ENCODE measurements around the gene DMBT1. TPM values are rescaled to one million over a fixed set of nuclear protein-coding genes. Genes with fewer than 3 reads are reported as not detected.

Gene DMBT1
- total RNA-seq, 6 experiments from 2014 or later = 0.06 to 0.20 TPM; not detected in 4

DNA sequence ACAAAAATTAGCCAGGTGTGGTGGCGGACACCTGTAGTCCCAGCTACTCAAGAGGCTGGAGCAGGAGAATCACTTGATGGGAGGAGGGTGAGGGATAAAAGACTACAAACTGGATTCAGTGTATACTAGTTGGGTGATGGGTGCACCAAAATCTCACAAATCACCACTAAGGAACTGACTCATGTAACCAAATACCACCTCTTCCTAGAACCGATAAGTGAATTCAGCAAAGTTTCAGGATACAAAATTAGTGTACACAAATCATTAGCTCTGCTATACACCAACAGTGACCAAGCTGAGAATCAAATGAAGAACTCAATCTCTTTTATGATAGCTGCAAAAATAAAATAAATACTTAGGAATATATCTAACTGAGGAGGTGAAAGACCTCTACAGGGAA lies 23.0 kb upstream of the DMBT1 start:
- intact Hi-C loops (cut with DNase I) = no loop called here
- Histone ChIP-seq H3K27ac (no peak overlapping the region), H3K4me3 (no peak overlapping the region), H3K36me3 (no peaks in the 10 kb centered on the region), H3K27me3 (no peaks in the 10 kb centered on the region), H3K4me1 (peaks cover 0 to 13% (median 3%) of the 10 kb centered on the region in 4 donors), H3K9me3 (no peaks in the 10 kb centered on the region)
- ATAC-seq = no peak
- 83% methylated on average over 2 of the region's 2 CpGs for WGBS (ENCODE audit: insufficient coverage, low coverage, low lambda C conversion rate, missing lambda C conversion rate)
- no peak for DNase-seq
- TF ChIP-seq CTCF (IDR thresholded peaks at IDR 0.05) (no peak), POLR2A (IDR thresholded peaks at IDR 0.05) (no peak)

GRCh38 chr10:122541541-122542002 lies 19.0 kb upstream of the DMBT1 start:
- Histone ChIP-seq H3K4me1 (peaks cover 0 to 13% (median 3%) of the 10 kb centered on the region in 4 donors), H3K9me3 (no peaks in the 10 kb centered on the region), H3K27ac (peak overlapping the region in 2 of 3 donors; percentile 12 to 22), H3K4me3 (no peak overlapping the region), H3K27me3 (no peaks in the 10 kb centered on the region), H3K36me3 (no peaks in the 10 kb centered on the region)
- ATAC-seq (peak; percentile 75 to 96 (median 89)), DNase-seq (no peak)
- intact Hi-C loops (cut with DNase I) = no loop called here
- TF ChIP-seq CTCF (IDR thresholded peaks at IDR 0.05) = no peak
- no peak for TF ChIP-seq POLR2A (IDR thresholded peaks at IDR 0.05)
- 23% methylated on average over 4 of the region's 4 CpGs for WGBS (ENCODE audit: insufficient coverage, low coverage, low lambda C conversion rate, missing lambda C conversion rate)

DNA sequence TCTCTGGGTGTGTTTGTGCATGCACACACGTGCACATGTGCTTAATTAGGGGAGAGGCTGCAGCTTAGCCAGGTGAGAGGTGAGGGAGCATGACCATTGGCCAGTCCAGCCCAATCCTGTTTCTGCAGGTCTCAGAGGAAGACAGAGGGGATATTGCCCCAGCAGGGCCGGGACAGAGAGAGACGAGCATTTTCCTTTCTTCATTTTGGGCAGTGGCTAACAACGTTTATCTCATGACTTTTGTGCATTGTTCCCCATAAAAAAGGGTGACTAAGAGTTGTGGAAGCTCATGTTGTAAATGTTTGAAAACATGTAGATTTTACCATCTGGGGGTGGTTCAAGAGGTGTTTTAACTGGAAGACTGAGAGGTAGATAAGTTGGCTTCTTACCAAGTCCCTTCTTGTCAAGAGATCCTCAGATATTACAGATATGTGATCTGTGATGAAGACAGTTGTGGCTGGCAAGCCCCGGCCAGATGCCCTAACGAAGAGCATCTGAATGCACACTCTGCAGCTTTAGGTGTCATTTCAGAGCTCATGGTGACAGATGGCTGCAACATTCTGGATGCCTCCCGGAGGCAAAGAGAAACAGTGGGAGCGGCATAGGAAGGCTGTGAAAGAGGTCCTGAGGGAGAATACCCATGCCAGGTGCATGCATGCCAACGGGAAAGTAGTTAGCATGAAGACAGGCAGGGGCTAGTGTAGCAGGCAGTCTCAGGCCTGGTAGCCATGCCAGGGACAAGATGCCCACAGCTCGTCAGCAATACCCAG lies 16.7 kb upstream of the DMBT1 start:
- intact Hi-C loops (cut with DNase I) = no loop called here
- Histone ChIP-seq H3K4me1 (peaks cover 0 to 13% (median 3%) of the 10 kb centered on the region in 4 donors), H3K27ac (no peak overlapping the region), H3K27me3 (no peaks in the 10 kb centered on the region), H3K4me3 (no peak overlapping the region), H3K9me3 (no peaks in the 10 kb centered on the region), H3K36me3 (no peaks in the 10 kb centered on the region)
- TF ChIP-seq POLR2A (IDR thresholded peaks at IDR 0.05) = no peak
- no peak for TF ChIP-seq CTCF (IDR thresholded peaks at IDR 0.05)
- DNase-seq (no peak), ATAC-seq (no peak)
- WGBS (ENCODE audit: insufficient coverage, low coverage, low lambda C conversion rate, missing lambda C conversion rate) = 67% methylated on average over 7 of the region's 10 CpGs

GRCh38 chr10:122544493-122544892 lies 16.1 kb upstream of the DMBT1 start:
- no peaks in the 10 kb centered on the region for H3K36me3 ChIP-seq
- DNase-seq = no peak
- peaks cover 0 to 13% (median 3%) of the 10 kb centered on the region in 4 donors for H3K4me1 ChIP-seq
- H3K27ac ChIP-seq = no peak overlapping the region
- intact Hi-C loops (cut with DNase I) = no loop called here
- TF ChIP-seq CTCF (IDR thresholded peaks at IDR 0.05) (no peak), POLR2A (IDR thresholded peaks at IDR 0.05) (no peak)
- H3K27me3 ChIP-seq = no peaks in the 10 kb centered on the region
- no peak for ATAC-seq
- H3K4me3 ChIP-seq = no peak overlapping the region
- 60% methylated on average over 1 of the region's 8 CpGs for WGBS (ENCODE audit: insufficient coverage, low coverage, low lambda C conversion rate, missing lambda C conversion rate)
- H3K9me3 ChIP-seq = no peaks in the 10 kb centered on the region

Data from right lobe of liver (tissue), 6 donors.